WTC11 (cell line): ENCODE data around the gene CTNND2. TPM values are rescaled to one million over a fixed set of nuclear protein-coding genes. Genes with fewer than 3 reads are reported as not detected.

Experiments
- ATAC-seq: fragments of 200-7000 bp; cut with Tn5 transposase; 2 replicates; pipeline ENCODE4 v1.10.0; 2021; ENCODE audit warnings: mild to moderate bottlenecking, moderate library complexity
- CTCF ChIA-PET: fragments of 300-600 bp; sonication (Branson Sonifier 250); formaldehyde crosslinking; loops from one replicate; lab custom pipeline; 2021; ENCODE audit warnings: antibody characterized with exemption; lab: Charles Lee
- POLR2A ChIA-PET: fragments of 350-600 bp; sonication (Branson Sonifier 250); formaldehyde crosslinking; loops from one replicate; lab custom pipeline; 2021; ENCODE audit warnings: antibody characterized with exemption; lab: Charles Lee
- DNase-seq: peaks from one replicate; pipeline ENCODE4 v3.0.0; 2021; ENCODE audit warnings: low spot score
- H3K27ac Mint-ChIP-seq: 2 replicates; pipeline ENCODE4 v1.8.0; 2021; ENCODE audit warnings: mixed read lengths
- H3K27me3 Mint-ChIP-seq: 2 replicates; pipeline ENCODE4 v1.8.0; 2021; ENCODE audit warnings: low read depth, mild to moderate bottlenecking, moderate library complexity, mixed read lengths
- H3K36me3 Mint-ChIP-seq: 2 replicates; pipeline ENCODE4 v1.8.0; 2021; ENCODE audit warnings: mixed read lengths
- H3K4me1 Mint-ChIP-seq: 2 replicates; pipeline ENCODE4 v1.8.0; 2022; ENCODE audit warnings: mixed read lengths
- H3K4me3 Mint-ChIP-seq: 2 replicates; pipeline ENCODE4 v1.8.0; 2021; ENCODE audit warnings: mild to moderate bottlenecking, moderate library complexity, mixed read lengths
- H3K9me3 Mint-ChIP-seq: 2 replicates; pipeline ENCODE4 v1.8.0; 2021; ENCODE audit warnings: mixed read lengths
- ATF1 ChIP-seq: sonication (generic); formaldehyde crosslinking; IDR thresholded peaks from 2 replicates; pipeline ENCODE4 v1.8.1; 2023; ENCODE audit warnings: mild to moderate bottlenecking, moderate library complexity, missing genetic modification reagents
- CREB1 ChIP-seq: sonication (generic); formaldehyde crosslinking; IDR thresholded peaks from 2 replicates; pipeline ENCODE4 v1.8.0; 2023; ENCODE audit warnings: mild to moderate bottlenecking, missing genetic modification reagents
- ELF4 ChIP-seq: sonication (generic); formaldehyde crosslinking; IDR thresholded peaks from 2 replicates; pipeline ENCODE4 v1.8.1; 2022; ENCODE audit warnings: low read depth, mild to moderate bottlenecking, moderate library complexity, missing genetic modification reagents
- FOXJ3 ChIP-seq: sonication (generic); formaldehyde crosslinking; IDR thresholded peaks from 2 replicates; pipeline ENCODE4 v1.9.0; 2021; ENCODE audit warnings: missing genetic modification reagents, mild to moderate bottlenecking, borderline replicate concordance
- GABPB1 ChIP-seq: sonication (generic); formaldehyde crosslinking; IDR thresholded peaks from 2 replicates; pipeline ENCODE4 v1.8.1; 2023; ENCODE audit warnings: mild to moderate bottlenecking, missing genetic modification reagents
- NR3C1 ChIP-seq: sonication (generic); formaldehyde crosslinking; conservative IDR thresholded peaks from 2 replicates; pipeline ENCODE4 v1.8.1; 2023; ENCODE audit warnings: low read depth, mild to moderate bottlenecking, missing genetic modification reagents
- RORB ChIP-seq: fragments of 250-450 bp; sonication (Bioruptor Pico); IDR thresholded peaks from 2 replicates; pipeline ENCODE4 v1.9.0; 2021; ENCODE audit warnings: mild to moderate bottlenecking
- SMAD4 ChIP-seq: sonication (generic); formaldehyde crosslinking; IDR thresholded peaks from 2 replicates; pipeline ENCODE4 v1.8.0; 2022; ENCODE audit warnings: mild to moderate bottlenecking, missing genetic modification reagents
- SP1 ChIP-seq: sonication (generic); formaldehyde crosslinking; conservative IDR thresholded peaks from 2 replicates; pipeline ENCODE4 v1.8.1; 2022; ENCODE audit warnings: missing genetic modification reagents
- ZNF219 ChIP-seq: sonication (generic); formaldehyde crosslinking; IDR thresholded peaks from 2 replicates; pipeline ENCODE4 v1.8.0; 2023; ENCODE audit warnings: missing genetic modification reagents, mild to moderate bottlenecking, borderline replicate concordance
- ZNF263 ChIP-seq: sonication (generic); formaldehyde crosslinking; IDR thresholded peaks from 2 replicates; pipeline ENCODE4 v1.8.1; 2022; ENCODE audit warnings: low read depth, mild to moderate bottlenecking, moderate library complexity, missing genetic modification reagents
- ZNF396 ChIP-seq: fragments of 250-450 bp; sonication (Bioruptor Pico); IDR thresholded peaks from 2 replicates; pipeline ENCODE4 v1.8.0; 2021; ENCODE audit warnings: mild to moderate bottlenecking, moderate library complexity, borderline replicate concordance
- total RNA-seq: library from RNA; stranded (reverse); gene quantifications from 3 replicates; pipeline ENCODE4 v1.2.3, GENCODE V29; 2021
- TF ChIP-seq, protein P1 (sequence below): sonication (generic); formaldehyde crosslinking; IDR thresholded peaks from 2 replicates; pipeline ENCODE4 v1.8.0; 2022; ENCODE audit warnings: mild to moderate bottlenecking, missing genetic modification reagents
- TF ChIP-seq, protein P2 (sequence below): sonication (generic); formaldehyde crosslinking; IDR thresholded peaks from 2 replicates; pipeline ENCODE4 v1.8.0; 2023; ENCODE audit warnings: mild to moderate bottlenecking, missing genetic modification reagents
- TF ChIP-seq, protein P3 (sequence below): fragments of 250-450 bp; sonication (Bioruptor Pico); IDR thresholded peaks from 2 replicates; pipeline ENCODE4 v1.9.0; 2021; ENCODE audit warnings: moderate library complexity, mild to moderate bottlenecking, inconsistent platforms, borderline replicate concordance
- TF ChIP-seq, protein P4 (sequence below): sonication (generic); formaldehyde crosslinking; IDR thresholded peaks from 2 replicates; pipeline ENCODE4 v1.8.1; 2023; ENCODE audit warnings: mild to moderate bottlenecking, missing genetic modification reagents, moderate library complexity
- TF ChIP-seq, protein P5 (sequence below): fragments of 250-450 bp; sonication (Bioruptor Pico); IDR thresholded peaks from 2 replicates; pipeline ENCODE4 v1.9.0; 2021; ENCODE audit warnings: mild to moderate bottlenecking
- TF ChIP-seq, protein P6 (sequence below): sonication (generic); formaldehyde crosslinking; IDR thresholded peaks from 2 replicates; pipeline ENCODE4 v1.8.0; 2022; ENCODE audit warnings: mild to moderate bottlenecking, missing genetic modification reagents
- TF ChIP-seq, protein P7 (sequence below): sonication (generic); formaldehyde crosslinking; IDR thresholded peaks from 2 replicates; pipeline ENCODE4 v1.8.0; 2022; ENCODE audit warnings: mild to moderate bottlenecking, missing genetic modification reagents

CTNND2 gene
- total RNA-seq, 1 experiment from 2014 or later: 11.9 TPM

DNA sequence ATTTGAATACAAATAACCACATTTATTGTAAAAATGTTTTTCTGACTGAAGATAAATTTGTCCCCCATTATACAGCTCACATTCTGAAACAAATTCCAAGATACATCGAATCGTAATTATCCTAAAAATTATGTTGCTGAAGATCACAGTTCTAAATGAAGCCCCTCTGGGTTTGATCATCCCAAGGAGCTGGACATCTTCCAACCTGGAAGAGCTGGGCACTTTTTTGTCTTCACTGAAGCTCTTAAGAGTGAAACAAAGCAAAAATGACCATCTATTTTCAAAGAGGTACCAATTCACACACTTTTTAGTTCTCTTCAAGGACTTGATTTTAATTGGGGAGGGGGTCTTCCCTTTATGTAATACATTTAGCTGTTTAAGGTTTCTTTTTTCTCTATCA is 5.5 kb downstream of the CTNND2 start (continued):
- TF ChIP-seq ZNF219 (CRISPR knock-in tag): no peak
- TF ChIP-seq, protein P1, sequence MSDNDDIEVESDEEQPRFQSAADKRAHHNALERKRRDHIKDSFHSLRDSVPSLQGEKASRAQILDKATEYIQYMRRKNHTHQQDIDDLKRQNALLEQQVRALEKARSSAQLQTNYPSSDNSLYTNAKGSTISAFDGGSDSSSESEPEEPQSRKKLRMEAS (CRISPR knock-in tag): no peak
- TF ChIP-seq, protein P2, sequence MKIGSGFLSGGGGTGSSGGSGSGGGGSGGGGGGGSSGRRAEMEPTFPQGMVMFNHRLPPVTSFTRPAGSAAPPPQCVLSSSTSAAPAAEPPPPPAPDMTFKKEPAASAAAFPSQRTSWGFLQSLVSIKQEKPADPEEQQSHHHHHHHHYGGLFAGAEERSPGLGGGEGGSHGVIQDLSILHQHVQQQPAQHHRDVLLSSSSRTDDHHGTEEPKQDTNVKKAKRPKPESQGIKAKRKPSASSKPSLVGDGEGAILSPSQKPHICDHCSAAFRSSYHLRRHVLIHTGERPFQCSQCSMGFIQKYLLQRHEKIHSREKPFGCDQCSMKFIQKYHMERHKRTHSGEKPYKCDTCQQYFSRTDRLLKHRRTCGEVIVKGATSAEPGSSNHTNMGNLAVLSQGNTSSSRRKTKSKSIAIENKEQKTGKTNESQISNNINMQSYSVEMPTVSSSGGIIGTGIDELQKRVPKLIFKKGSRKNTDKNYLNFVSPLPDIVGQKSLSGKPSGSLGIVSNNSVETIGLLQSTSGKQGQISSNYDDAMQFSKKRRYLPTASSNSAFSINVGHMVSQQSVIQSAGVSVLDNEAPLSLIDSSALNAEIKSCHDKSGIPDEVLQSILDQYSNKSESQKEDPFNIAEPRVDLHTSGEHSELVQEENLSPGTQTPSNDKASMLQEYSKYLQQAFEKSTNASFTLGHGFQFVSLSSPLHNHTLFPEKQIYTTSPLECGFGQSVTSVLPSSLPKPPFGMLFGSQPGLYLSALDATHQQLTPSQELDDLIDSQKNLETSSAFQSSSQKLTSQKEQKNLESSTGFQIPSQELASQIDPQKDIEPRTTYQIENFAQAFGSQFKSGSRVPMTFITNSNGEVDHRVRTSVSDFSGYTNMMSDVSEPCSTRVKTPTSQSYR: no peak
- TF ChIP-seq, protein P3, sequence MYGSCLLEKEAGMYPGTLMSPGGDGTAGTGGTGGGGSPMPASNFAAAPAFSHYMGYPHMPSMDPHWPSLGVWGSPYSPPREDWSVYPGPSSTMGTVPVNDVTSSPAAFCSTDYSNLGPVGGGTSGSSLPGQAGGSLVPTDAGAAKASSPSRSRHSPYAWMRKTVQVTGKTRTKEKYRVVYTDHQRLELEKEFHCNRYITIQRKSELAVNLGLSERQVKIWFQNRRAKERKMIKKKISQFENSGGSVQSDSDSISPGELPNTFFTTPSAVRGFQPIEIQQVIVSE (CRISPR knock-in tag): no peak
- no peak for TF ChIP-seq ELF4 (CRISPR knock-in tag)
- TF ChIP-seq, all 79 proteins: peak for 0

DNA sequence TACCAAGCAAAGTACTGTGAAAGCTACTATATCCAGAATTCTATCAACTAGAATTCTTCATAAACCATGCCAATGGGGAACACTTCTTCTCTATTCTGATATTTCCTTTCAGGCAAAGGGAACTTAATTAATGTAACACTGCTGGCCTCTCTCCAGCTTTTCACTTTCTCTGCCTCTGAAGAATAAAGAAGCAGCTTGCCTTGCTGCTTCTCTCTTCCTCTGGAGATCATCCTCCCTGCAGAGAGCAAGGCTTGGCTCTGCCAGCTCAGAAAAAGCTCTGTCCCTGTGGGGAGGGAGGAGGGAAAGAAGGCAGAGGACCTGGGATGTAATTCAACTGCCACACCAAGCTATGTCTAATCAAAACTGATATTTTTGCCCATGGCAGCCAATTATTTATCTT is 6.5 kb downstream of the CTNND2 start:
- peaks cover 17% of the 10 kb centered on the region for H3K27me3 Mint-ChIP-seq
- H3K4me1 Mint-ChIP-seq: peaks cover 17% of the 10 kb centered on the region
- no peaks in the 10 kb centered on the region for H3K9me3 Mint-ChIP-seq
- no peak overlapping the region for H3K4me3 Mint-ChIP-seq
- POLR2A ChIA-PET: no interaction called here
- ATAC-seq (peak; percentile 83), DNase-seq (no peak)
- TF ChIP-seq ZNF263 (CRISPR knock-in tag) (peak; percentile 57; the same call in 1 of the 2 replicates), CREB1 (CRISPR knock-in tag) (no peak)
- H3K27ac Mint-ChIP-seq: no peak overlapping the region
- H3K36me3 Mint-ChIP-seq: no peaks in the 10 kb centered on the region
- CTCF ChIA-PET: interaction anchor here (0.9 kb wide), 1 partner anchor 126 kb away, joined by 3 read pairs; no protein-coding TSS in a partner anchor

DNA sequence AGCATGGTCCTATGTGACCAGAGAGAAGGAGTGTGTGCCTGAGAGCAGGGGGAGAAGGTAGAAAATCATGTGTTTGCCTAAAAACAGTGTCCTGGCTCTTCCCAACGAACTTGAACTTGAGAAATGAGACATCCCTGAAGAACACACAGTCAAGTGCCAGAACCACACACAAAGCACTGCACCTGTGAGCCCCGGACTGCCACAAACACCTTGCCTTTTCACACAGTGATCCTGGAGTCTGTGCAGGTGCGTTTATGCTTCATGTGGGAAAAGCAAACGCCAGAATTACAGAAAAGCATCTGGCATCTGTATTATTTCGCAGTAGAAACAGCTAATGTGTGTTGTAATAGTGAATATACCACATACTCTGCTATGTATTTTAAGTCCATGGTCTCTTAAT is 9.3 kb downstream of the CTNND2 start:
- CTCF ChIA-PET: no interaction called here
- no peaks in the 10 kb centered on the region for H3K27me3 Mint-ChIP-seq
- H3K9me3 Mint-ChIP-seq: no peaks in the 10 kb centered on the region
- H3K27ac Mint-ChIP-seq: no peak overlapping the region
- H3K4me1 Mint-ChIP-seq: peaks cover 7% of the 10 kb centered on the region
- no peak for ATAC-seq
- TF ChIP-seq, protein P4, sequence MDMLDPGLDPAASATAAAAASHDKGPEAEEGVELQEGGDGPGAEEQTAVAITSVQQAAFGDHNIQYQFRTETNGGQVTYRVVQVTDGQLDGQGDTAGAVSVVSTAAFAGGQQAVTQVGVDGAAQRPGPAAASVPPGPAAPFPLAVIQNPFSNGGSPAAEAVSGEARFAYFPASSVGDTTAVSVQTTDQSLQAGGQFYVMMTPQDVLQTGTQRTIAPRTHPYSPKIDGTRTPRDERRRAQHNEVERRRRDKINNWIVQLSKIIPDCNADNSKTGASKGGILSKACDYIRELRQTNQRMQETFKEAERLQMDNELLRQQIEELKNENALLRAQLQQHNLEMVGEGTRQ (CRISPR knock-in tag): no peak
- no peak for TF ChIP-seq NR3C1
- TF ChIP-seq SP1 (CRISPR knock-in tag): no peak
- no peak for TF ChIP-seq RORB
- TF ChIP-seq, protein P5, sequence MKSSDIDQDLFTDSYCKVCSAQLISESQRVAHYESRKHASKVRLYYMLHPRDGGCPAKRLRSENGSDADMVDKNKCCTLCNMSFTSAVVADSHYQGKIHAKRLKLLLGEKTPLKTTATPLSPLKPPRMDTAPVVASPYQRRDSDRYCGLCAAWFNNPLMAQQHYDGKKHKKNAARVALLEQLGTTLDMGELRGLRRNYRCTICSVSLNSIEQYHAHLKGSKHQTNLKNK (CRISPR knock-in tag): no peak
- TF ChIP-seq, all 79 proteins: peak for 0
- POLR2A ChIA-PET: no interaction called here
- Mint-ChIP-seq H3K36me3 (no peaks in the 10 kb centered on the region), H3K4me3 (no peak overlapping the region)
- no peak for DNase-seq

DNA sequence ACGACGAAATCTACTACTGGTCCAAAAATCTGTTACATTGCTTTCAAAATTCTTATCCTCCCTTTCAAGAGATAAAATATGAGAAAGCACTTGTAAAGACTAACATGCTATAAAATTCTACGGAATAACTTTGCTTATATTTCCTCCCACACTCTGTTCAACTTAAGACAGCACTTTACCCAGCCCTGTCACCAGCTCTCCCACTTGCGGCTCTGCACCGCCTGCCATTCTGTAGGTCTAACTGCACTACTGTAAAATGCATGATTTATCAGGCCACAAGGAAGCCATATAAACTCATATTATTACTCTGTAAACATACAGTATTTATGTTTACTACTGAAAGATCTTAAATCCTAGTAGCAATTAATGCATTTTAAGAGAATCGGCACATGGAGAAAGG is 11.4 kb downstream of the CTNND2 start:
- Mint-ChIP-seq H3K4me1 (peaks cover 4% of the 10 kb centered on the region), H3K4me3 (no peak overlapping the region), H3K9me3 (no peaks in the 10 kb centered on the region), H3K36me3 (no peaks in the 10 kb centered on the region), H3K27ac (no peak overlapping the region), H3K27me3 (no peaks in the 10 kb centered on the region)
- ATAC-seq (no peak), DNase-seq (no peak)
- ChIA-PET POLR2A (no interaction called here), CTCF (interaction anchor here (1.4 kb wide), 1 partner anchor 11 kb away, joined by 3 read pairs; the partner anchor contains the start of gene CTNND2)
- TF ChIP-seq CREB1 (CRISPR knock-in tag) (no peak), FOXJ3 (CRISPR knock-in tag) (no peak), ATF1 (CRISPR knock-in tag) (no peak), ZNF396 (no peak), SMAD4 (CRISPR knock-in tag) (no peak), GABPB1 (no peak)
- TF ChIP-seq, protein P6, sequence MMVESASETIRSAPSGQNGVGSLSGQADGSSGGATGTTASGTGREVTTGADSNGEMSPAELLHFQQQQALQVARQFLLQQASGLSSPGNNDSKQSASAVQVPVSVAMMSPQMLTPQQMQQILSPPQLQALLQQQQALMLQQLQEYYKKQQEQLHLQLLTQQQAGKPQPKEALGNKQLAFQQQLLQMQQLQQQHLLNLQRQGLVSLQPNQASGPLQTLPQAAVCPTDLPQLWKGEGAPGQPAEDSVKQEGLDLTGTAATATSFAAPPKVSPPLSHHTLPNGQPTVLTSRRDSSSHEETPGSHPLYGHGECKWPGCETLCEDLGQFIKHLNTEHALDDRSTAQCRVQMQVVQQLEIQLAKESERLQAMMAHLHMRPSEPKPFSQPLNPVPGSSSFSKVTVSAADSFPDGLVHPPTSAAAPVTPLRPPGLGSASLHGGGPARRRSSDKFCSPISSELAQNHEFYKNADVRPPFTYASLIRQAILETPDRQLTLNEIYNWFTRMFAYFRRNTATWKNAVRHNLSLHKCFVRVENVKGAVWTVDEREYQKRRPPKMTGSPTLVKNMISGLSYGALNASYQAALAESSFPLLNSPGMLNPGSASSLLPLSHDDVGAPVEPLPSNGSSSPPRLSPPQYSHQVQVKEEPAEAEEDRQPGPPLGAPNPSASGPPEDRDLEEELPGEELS (CRISPR knock-in tag): no peak
- TF ChIP-seq, protein P2: no peak
- TF ChIP-seq, protein P7, sequence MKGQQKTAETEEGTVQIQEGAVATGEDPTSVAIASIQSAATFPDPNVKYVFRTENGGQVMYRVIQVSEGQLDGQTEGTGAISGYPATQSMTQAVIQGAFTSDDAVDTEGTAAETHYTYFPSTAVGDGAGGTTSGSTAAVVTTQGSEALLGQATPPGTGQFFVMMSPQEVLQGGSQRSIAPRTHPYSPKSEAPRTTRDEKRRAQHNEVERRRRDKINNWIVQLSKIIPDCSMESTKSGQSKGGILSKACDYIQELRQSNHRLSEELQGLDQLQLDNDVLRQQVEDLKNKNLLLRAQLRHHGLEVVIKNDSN (CRISPR knock-in tag): no peak
- TF ChIP-seq, protein P3 (CRISPR knock-in tag): no peak
